H1 (cell line): ENCODE results near the gene USPL1. TPM values are rescaled to one million over a fixed set of nuclear protein-coding genes. Genes with fewer than 3 reads are reported as not detected.

Experiments
- JUN ChIP-seq: IDR thresholded peaks from 2 replicates; pipeline ENCODE4 v1.6.1; 2011; ENCODE audit warnings: low read depth, mild to moderate bottlenecking, improper control_type of control experiment, low read length
- KDM1A ChIP-seq: fragments of 200-600, 300-600 bp; sonication (generic); IDR thresholded peaks from 2 replicates; pipeline ENCODE4 v1.7.1; 2016; ENCODE audit warnings: mild to moderate bottlenecking, low read length, borderline replicate concordance
- KDM5A ChIP-seq: fragments of 200-600 bp; IDR thresholded peaks from 2 replicates; pipeline ENCODE4 v1.7.1; 2012; ENCODE audit warnings: mild to moderate bottlenecking, low read length, inconsistent platforms, mixed read lengths
- SAP30 ChIP-seq: fragments of 300-600 bp; sonication (generic); IDR thresholded peaks from 2 replicates; pipeline ENCODE4 v1.7.1; 2012; ENCODE audit warnings: low read length, moderate library complexity, mild to moderate bottlenecking, inconsistent platforms; ENCODE audit not compliant: insufficient read depth, insufficient replicate concordance
- polyA plus RNA-seq, 7 experiments: library from polyadenylated mRNA; depleted of rRNA in 3 of 7; stranded (reverse) in 5 of 7; unstranded in 2 of 7; fragments of >200 nt in 5 of 7; fragments of 200-250 nt in 2 of 7; gene quantifications; 1 replicate in 5 of 7; 2 replicates in 1 of 7; 4 replicates in 1 of 7; pipeline versions ENCODE4 v1.2.1 to v1.2.3, GENCODE V29; 2011 to 2013; ENCODE audit warnings: missing spikeins in 2 of 7, mixed read lengths in 2 of 7
- total RNA-seq: library from RNA; stranded (reverse); fragmentation: NEBNext Ultra II Directional; extraction: Animal tissue kit (Norgen Biotek cat#: 25700); gene quantifications from 2 replicates; pipeline ENCODE4 v1.2.1, GENCODE V29; 2021
- TF ChIP-seq, protein P1 (sequence below): IDR thresholded peaks from 2 replicates; pipeline ENCODE4 v1.6.1; 2011; ENCODE audit warnings: low read length, improper control_type of control experiment

The USPL1 gene
- total and polyA plus RNA-seq, 2 of the 8 experiments (the other 6 are each of a cell fraction or from before 2014, with no cell fraction given), result 6.3 to 17.1 TPM

DNA sequence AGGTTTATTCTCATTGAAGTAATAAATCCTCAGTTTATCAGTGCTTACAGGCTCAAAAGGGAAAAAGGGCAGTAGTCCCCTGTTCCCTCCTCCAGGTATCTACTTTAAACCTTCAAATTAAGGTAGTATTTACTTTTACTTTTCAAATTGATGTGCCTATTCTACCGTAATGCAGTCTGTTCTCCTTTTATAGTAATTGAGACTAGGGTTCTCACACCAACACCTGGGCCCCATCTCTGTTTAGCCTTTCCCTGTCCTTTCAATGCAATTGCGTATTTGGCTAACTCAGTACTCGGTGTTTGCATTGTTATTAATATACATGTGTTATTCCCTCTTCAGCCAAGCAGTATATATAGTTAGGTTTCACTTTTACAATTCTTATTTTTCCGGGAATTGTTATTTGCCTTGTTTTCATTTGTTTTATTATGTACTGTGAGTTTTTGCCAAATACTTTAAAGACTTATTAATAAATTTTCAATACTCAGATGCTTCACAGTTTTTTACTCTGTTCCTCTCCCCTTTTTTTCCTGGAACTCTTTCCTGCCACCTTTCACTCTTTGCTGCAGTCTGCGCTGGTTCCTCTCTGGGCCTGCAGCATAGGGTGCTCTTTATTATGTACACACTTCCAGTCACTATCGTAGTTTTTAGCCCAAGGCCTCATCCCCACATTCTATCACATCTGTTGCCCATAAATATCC, 30.3 kb downstream of the USPL1 start (continued):
- TF ChIP-seq KDM5A (no peak), SAP30 (no peak), KDM1A (no peak), JUN (no peak)
- TF ChIP-seq, protein P1, sequence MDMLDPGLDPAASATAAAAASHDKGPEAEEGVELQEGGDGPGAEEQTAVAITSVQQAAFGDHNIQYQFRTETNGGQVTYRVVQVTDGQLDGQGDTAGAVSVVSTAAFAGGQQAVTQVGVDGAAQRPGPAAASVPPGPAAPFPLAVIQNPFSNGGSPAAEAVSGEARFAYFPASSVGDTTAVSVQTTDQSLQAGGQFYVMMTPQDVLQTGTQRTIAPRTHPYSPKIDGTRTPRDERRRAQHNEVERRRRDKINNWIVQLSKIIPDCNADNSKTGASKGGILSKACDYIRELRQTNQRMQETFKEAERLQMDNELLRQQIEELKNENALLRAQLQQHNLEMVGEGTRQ, result no peak
- TF ChIP-seq, all 59 proteins: peak for 0
